Liver (tissue), 9 donors: Measurements from ENCODE around the gene LGALS13. TPM values are rescaled to one million over a fixed set of nuclear protein-coding genes. Genes with fewer than 3 reads are reported as not detected.
A peak's percentile ranks its signal among the peaks of the same experiment; 100 is the strongest.

Source experiments
- DNase-seq: peaks from one replicate; pipeline ENCODE4 v3.0.0-alpha.2; 2017; ENCODE audit warnings: low spot score
- H3K27ac ChIP-seq, 2 donors: one replicate each; pipeline ENCODE4 v1.7.0; 2013; ENCODE audit warnings: inconsistent platforms in 2 of 2, low read length in 2 of 2, control low read depth in 1 of 2, low read depth in 1 of 2, mild to moderate bottlenecking in 1 of 2
- H3K27me3 ChIP-seq, 4 donors: one replicate each; pipeline versions ENCODE4 v1.6.1 to v1.7.0; 2013; ENCODE audit warnings: low read length in 3 of 4, inconsistent platforms in 1 of 4, mild to moderate bottlenecking in 1 of 4, moderate library complexity in 1 of 4; ENCODE audit not compliant: control insufficient read depth in 4 of 4, insufficient read depth in 4 of 4
- H3K36me3 ChIP-seq, 4 donors: one replicate each; pipeline versions ENCODE4 v1.6.1 to v1.7.0; 2013; ENCODE audit warnings: low read length in 3 of 4, mild to moderate bottlenecking in 3 of 4, low read depth in 1 of 4, moderate library complexity in 1 of 4; ENCODE audit not compliant: control insufficient read depth in 4 of 4, insufficient read depth in 3 of 4
- H3K4me1 ChIP-seq, 4 donors: one replicate each; pipeline versions ENCODE4 v1.6.1 to v1.7.0; 2013; ENCODE audit warnings: low read length in 3 of 4, mild to moderate bottlenecking in 3 of 4, moderate library complexity in 1 of 4; ENCODE audit not compliant: control insufficient read depth in 4 of 4, insufficient read depth in 4 of 4
- H3K4me3 ChIP-seq, 3 donors: one replicate each; pipeline versions ENCODE4 v1.6.1 to v1.7.0; 2013; ENCODE audit warnings: low read length in 3 of 3, control low read depth in 1 of 3, low read depth in 1 of 3, mild to moderate bottlenecking in 1 of 3
- H3K9ac ChIP-seq, 2 donors: one replicate each; pipeline ENCODE4 v1.7.0; 2013; ENCODE audit warnings: low read length in 2 of 2, mild to moderate bottlenecking in 2 of 2, moderate library complexity in 2 of 2, control low read depth in 1 of 2, low read depth in 1 of 2
- H3K9me3 ChIP-seq, 4 donors: one replicate each; pipeline versions ENCODE4 v1.6.1 to v1.7.0; 2013; ENCODE audit warnings: low read length in 3 of 4; ENCODE audit not compliant: control insufficient read depth in 4 of 4
- FOXA1 ChIP-seq: IDR thresholded peaks from 2 replicates; pipeline ENCODE4 v1.6.1; 2016; ENCODE audit warnings: antibody characterized with exemption
- FOXA2 ChIP-seq: IDR thresholded peaks from 2 replicates; pipeline ENCODE4 v1.6.1; 2016; ENCODE audit warnings: antibody characterized with exemption
- GABPA ChIP-seq, 2 donors: IDR thresholded peaks in 1 of 2; conservative IDR thresholded peaks in 1 of 2; 2 replicates each; pipeline ENCODE4 v1.6.1; 2016; ENCODE audit warnings: antibody characterized with exemption in 2 of 2, mild to moderate bottlenecking in 1 of 2, moderate library complexity in 1 of 2
- HNF4A ChIP-seq, 2 donors: conservative IDR thresholded peaks; 2 replicates each; pipeline ENCODE4 v1.6.1; 2016; ENCODE audit warnings: antibody characterized with exemption in 2 of 2, mild to moderate bottlenecking in 2 of 2
- HNF4G ChIP-seq: IDR thresholded peaks from 2 replicates; pipeline ENCODE4 v1.6.1; 2016; ENCODE audit warnings: antibody characterized with exemption
- JUND ChIP-seq, 2 donors: IDR thresholded peaks; 2 replicates each; pipeline ENCODE4 v1.6.1; 2016; ENCODE audit warnings: antibody characterized with exemption in 2 of 2
- NR2F2 ChIP-seq: IDR thresholded peaks from 2 replicates; pipeline ENCODE4 v1.6.1; 2016; ENCODE audit warnings: antibody characterized with exemption
- RAD21 ChIP-seq, 2 donors: IDR thresholded peaks; 2 replicates each; pipeline ENCODE4 v1.6.1; 2016; ENCODE audit warnings: antibody characterized with exemption in 2 of 2, mild to moderate bottlenecking in 2 of 2
- RXRA ChIP-seq, 2 donors: IDR thresholded peaks; 2 replicates each; pipeline ENCODE4 v1.6.1; 2017 to 2018; ENCODE audit warnings: antibody characterized with exemption in 2 of 2, mild to moderate bottlenecking in 1 of 2
- SP1 ChIP-seq: IDR thresholded peaks from 2 replicates; pipeline ENCODE4 v1.6.1; 2018; ENCODE audit warnings: antibody characterized with exemption, mild to moderate bottlenecking
- TAF1 ChIP-seq: conservative IDR thresholded peaks from 2 replicates; pipeline ENCODE4 v1.6.1; 2016; ENCODE audit warnings: antibody characterized with exemption, mild to moderate bottlenecking
- YY1 ChIP-seq: IDR thresholded peaks from 2 replicates; pipeline ENCODE4 v1.6.1; 2016; ENCODE audit warnings: antibody characterized with exemption, mild to moderate bottlenecking
- WGBS: extraction: QIAGEN DNeasy Blood & Tissue Kit; methylation state at CpG from one replicate; pipeline ENCODE4 v1.1.7; 2013; 5-methylcytosine and 5-hydroxymethylcytosine counted together
- polyA plus RNA-seq, 2 donors: library from polyadenylated mRNA; stranded (reverse) in 1 of 2; unstranded in 1 of 2; fragments of 200-250 nt in 1 of 2; fragments of >200 nt in 1 of 2; fragmentation: Nextera tagmentation in 1 of 2; extraction: Ambion mirVana in 1 of 2; gene quantifications; one replicate each; pipeline versions ENCODE4 v1.2.1 to v1.2.3, GENCODE V29; 2013 to 2015
- total RNA-seq, 2 donors: library from RNA; depleted of rRNA; stranded (reverse); fragments of >200 nt; gene quantifications; one replicate each; pipeline ENCODE4 v1.2.3, GENCODE V29; 2014
- TF ChIP-seq, protein P1 (sequence below): IDR thresholded peaks from 2 replicates; pipeline ENCODE4 v1.6.1; 2016; ENCODE audit warnings: antibody characterized with exemption, mild to moderate bottlenecking
- TF ChIP-seq, protein P2 (sequence below): IDR thresholded peaks from 2 replicates; pipeline ENCODE4 v1.6.1; 2016; ENCODE audit warnings: antibody characterized with exemption
- TF ChIP-seq, protein P3 (sequence below): IDR thresholded peaks from 2 replicates; pipeline ENCODE4 v1.6.1; 2016; ENCODE audit warnings: antibody characterized with exemption
- TF ChIP-seq, protein P4 (sequence below): IDR thresholded peaks from 2 replicates; pipeline ENCODE4 v1.6.1; 2016; ENCODE audit warnings: antibody characterized with exemption
- TF ChIP-seq, protein P5 (sequence below): fragments of 150-350 bp; IDR thresholded peaks from 2 replicates; pipeline ENCODE4 v1.5.1; 2017; ENCODE audit warnings: improper control_type of control experiment, low read depth, low read length; ENCODE audit not compliant: missing input control
- donor health status: healthy.
- donor health status: healthy.
- donor health status: healthy.
- donor health status: healthy.
- donor health status: healthy.

Gene LGALS13
- total and polyA plus RNA-seq, 4 donors, result not detected

DNA sequence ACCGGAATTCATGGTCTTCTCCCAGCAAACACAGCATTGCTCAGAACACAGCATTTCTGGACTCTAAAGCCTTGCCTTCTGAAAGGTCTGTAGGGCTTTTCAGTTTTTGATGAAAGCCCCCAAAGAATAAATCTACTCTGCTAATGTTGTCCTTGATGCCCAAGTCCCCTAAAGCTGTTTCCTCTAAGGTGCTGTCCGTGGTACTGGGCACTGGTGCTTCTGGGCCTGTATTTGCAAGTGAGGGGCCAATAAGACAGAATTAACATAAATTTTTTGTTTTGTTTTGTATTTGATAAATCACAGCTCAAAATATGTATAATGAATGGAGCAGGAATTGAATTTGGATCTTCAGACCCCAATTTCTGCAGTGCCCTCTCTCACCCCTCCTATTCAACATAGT lies 12.1 kb upstream of the LGALS13 start:
- whole genome bisulfite sequencing, result 39% methylated on average over 2 of the region's 2 CpGs
- DNase-seq, result no peak
- TF ChIP-seq HNF4G, result no peak
- TF ChIP-seq, protein P1, sequence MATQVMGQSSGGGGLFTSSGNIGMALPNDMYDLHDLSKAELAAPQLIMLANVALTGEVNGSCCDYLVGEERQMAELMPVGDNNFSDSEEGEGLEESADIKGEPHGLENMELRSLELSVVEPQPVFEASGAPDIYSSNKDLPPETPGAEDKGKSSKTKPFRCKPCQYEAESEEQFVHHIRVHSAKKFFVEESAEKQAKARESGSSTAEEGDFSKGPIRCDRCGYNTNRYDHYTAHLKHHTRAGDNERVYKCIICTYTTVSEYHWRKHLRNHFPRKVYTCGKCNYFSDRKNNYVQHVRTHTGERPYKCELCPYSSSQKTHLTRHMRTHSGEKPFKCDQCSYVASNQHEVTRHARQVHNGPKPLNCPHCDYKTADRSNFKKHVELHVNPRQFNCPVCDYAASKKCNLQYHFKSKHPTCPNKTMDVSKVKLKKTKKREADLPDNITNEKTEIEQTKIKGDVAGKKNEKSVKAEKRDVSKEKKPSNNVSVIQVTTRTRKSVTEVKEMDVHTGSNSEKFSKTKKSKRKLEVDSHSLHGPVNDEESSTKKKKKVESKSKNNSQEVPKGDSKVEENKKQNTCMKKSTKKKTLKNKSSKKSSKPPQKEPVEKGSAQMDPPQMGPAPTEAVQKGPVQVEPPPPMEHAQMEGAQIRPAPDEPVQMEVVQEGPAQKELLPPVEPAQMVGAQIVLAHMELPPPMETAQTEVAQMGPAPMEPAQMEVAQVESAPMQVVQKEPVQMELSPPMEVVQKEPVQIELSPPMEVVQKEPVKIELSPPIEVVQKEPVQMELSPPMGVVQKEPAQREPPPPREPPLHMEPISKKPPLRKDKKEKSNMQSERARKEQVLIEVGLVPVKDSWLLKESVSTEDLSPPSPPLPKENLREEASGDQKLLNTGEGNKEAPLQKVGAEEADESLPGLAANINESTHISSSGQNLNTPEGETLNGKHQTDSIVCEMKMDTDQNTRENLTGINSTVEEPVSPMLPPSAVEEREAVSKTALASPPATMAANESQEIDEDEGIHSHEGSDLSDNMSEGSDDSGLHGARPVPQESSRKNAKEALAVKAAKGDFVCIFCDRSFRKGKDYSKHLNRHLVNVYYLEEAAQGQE, result peak; percentile 93
- no peak overlapping the region for H3K4me3 ChIP-seq
- peaks cover 0 to 11% (median 2%) of the 10 kb centered on the region in 4 donors for H3K27me3 ChIP-seq
- no peak overlapping the region for H3K9ac ChIP-seq
- H3K27ac ChIP-seq, result no peak overlapping the region
- H3K9me3 ChIP-seq, result peaks cover 0 to under 1% (median 0%) of the 10 kb centered on the region in 4 donors
- H3K4me1 ChIP-seq, result no peaks in the 10 kb centered on the region
- H3K36me3 ChIP-seq, result no peaks in the 10 kb centered on the region

DNA sequence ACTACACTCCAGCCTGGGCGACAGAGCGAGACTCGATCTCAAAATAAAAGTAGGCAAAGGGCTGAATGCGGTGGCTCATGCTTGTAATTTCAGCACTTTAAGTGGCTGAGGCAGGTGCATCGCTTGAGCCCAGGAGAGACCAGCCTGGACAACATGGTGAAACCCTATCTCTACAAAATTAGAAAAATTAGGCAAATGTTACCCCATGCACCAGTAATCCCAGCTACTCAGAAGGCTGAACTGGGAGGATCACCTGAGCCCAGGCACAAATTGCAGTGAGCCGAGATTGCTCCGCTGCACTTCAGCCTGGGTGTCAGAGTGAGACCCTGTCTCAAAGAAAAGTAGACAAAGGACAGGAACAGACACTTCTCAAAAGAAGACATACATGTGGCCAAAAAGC lies 9.9 kb upstream of the LGALS13 start:
- peaks cover 0 to 17% (median 2%) of the 10 kb centered on the region in 4 donors for H3K27me3 ChIP-seq
- H3K4me3 ChIP-seq, result no peak overlapping the region
- WGBS, result 77% methylated on average over 7 of the region's 7 CpGs
- H3K4me1 ChIP-seq, result no peaks in the 10 kb centered on the region
- no peak for DNase-seq
- TF ChIP-seq GABPA (IDR thresholded peaks at IDR 0.05 in 1 of 2, conservative IDR thresholded peaks at IDR 0.05 in 1 of 2), result no peak
- TF ChIP-seq RXRA (IDR thresholded peaks at IDR 0.05), result no peak
- TF ChIP-seq RAD21 (IDR thresholded peaks at IDR 0.05), result no peak
- no peak for TF ChIP-seq NR2F2
- TF ChIP-seq, protein P2, sequence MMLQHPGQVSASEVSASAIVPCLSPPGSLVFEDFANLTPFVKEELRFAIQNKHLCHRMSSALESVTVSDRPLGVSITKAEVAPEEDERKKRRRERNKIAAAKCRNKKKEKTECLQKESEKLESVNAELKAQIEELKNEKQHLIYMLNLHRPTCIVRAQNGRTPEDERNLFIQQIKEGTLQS, result no peak
- TF ChIP-seq, protein P1, result no peak
- no peak overlapping the region for H3K9ac ChIP-seq
- H3K36me3 ChIP-seq, result no peaks in the 10 kb centered on the region
- H3K27ac ChIP-seq, result no peak overlapping the region
- H3K9me3 ChIP-seq, result peaks cover 0 to 3% (median 0%) of the 10 kb centered on the region in 4 donors

DNA sequence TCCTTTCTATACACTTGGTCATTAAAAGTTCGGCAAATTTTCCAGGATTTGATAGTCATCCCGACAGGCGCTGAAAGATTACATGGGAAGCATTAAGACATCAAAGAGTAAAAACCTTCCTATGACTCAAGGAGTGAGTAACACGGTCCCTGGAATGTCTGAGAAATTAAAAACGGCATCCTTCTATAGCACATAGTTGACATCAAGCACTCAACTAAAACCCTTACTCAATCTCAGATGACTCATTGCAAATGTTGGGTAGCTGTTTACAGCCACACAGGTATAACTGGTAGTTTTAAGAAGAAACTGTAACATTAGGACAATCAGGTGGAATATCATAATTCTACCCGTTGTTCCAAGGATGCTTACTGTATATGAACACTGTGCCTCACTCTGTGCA lies 6.4 kb upstream of the LGALS13 start:
- 71% methylated on average over 6 of the region's 6 CpGs for WGBS
- H3K27ac ChIP-seq, result no peak overlapping the region
- TF ChIP-seq RAD21 (IDR thresholded peaks at IDR 0.05), result no peak
- TF ChIP-seq, protein P3, sequence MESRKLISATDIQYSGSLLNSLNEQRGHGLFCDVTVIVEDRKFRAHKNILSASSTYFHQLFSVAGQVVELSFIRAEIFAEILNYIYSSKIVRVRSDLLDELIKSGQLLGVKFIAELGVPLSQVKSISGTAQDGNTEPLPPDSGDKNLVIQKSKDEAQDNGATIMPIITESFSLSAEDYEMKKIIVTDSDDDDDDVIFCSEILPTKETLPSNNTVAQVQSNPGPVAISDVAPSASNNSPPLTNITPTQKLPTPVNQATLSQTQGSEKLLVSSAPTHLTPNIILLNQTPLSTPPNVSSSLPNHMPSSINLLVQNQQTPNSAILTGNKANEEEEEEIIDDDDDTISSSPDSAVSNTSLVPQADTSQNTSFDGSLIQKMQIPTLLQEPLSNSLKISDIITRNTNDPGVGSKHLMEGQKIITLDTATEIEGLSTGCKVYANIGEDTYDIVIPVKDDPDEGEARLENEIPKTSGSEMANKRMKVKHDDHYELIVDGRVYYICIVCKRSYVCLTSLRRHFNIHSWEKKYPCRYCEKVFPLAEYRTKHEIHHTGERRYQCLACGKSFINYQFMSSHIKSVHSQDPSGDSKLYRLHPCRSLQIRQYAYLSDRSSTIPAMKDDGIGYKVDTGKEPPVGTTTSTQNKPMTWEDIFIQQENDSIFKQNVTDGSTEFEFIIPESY, result no peak
- TF ChIP-seq JUND (IDR thresholded peaks at IDR 0.05), result no peak
- no peak for TF ChIP-seq TAF1
- no peak for TF ChIP-seq HNF4A (conservative IDR thresholded peaks at IDR 0.05)
- TF ChIP-seq, protein P4, sequence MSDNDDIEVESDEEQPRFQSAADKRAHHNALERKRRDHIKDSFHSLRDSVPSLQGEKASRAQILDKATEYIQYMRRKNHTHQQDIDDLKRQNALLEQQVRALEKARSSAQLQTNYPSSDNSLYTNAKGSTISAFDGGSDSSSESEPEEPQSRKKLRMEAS, result no peak
- TF ChIP-seq, protein P5, sequence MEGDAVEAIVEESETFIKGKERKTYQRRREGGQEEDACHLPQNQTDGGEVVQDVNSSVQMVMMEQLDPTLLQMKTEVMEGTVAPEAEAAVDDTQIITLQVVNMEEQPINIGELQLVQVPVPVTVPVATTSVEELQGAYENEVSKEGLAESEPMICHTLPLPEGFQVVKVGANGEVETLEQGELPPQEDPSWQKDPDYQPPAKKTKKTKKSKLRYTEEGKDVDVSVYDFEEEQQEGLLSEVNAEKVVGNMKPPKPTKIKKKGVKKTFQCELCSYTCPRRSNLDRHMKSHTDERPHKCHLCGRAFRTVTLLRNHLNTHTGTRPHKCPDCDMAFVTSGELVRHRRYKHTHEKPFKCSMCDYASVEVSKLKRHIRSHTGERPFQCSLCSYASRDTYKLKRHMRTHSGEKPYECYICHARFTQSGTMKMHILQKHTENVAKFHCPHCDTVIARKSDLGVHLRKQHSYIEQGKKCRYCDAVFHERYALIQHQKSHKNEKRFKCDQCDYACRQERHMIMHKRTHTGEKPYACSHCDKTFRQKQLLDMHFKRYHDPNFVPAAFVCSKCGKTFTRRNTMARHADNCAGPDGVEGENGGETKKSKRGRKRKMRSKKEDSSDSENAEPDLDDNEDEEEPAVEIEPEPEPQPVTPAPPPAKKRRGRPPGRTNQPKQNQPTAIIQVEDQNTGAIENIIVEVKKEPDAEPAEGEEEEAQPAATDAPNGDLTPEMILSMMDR, result no peak
- TF ChIP-seq FOXA2, result no peak
- no peak for TF ChIP-seq RXRA (IDR thresholded peaks at IDR 0.05)
- no peak for TF ChIP-seq NR2F2
- no peak for TF ChIP-seq SP1
- TF ChIP-seq YY1, result no peak
- no peak for TF ChIP-seq FOXA1
- no peak for TF ChIP-seq HNF4G

More for the DNA sequence above, 6.4 kb upstream of the LGALS13 start:
- no peaks in the 10 kb centered on the region for H3K36me3 ChIP-seq
- H3K27me3 ChIP-seq, result peaks cover 0 to 12% (median 1%) of the 10 kb centered on the region in 4 donors
- peaks cover 0 to 6% (median 0%) of the 10 kb centered on the region in 4 donors for H3K9me3 ChIP-seq
- H3K4me3 ChIP-seq, result no peak overlapping the region
- H3K4me1 ChIP-seq, result no peaks in the 10 kb centered on the region
- DNase-seq, result no peak
- no peak overlapping the region for H3K9ac ChIP-seq
